WTC11 (cell line): ENCODE results near the gene SEMA5B. TPM values are rescaled to one million over a fixed set of nuclear protein-coding genes. Genes with fewer than 3 reads are reported as not detected.

Source experiments
- ATAC-seq: fragments of 200-7000 bp; cut with Tn5 transposase; 2 replicates; pipeline ENCODE4 v1.10.0; 2021; ENCODE audit warnings: mild to moderate bottlenecking, moderate library complexity
- CTCF ChIA-PET: fragments of 300-600 bp; sonication (Branson Sonifier 250); formaldehyde crosslinking; loops from one replicate; lab custom pipeline; 2021; ENCODE audit warnings: antibody characterized with exemption; lab: Charles Lee
- POLR2A ChIA-PET: fragments of 350-600 bp; sonication (Branson Sonifier 250); formaldehyde crosslinking; loops from one replicate; lab custom pipeline; 2021; ENCODE audit warnings: antibody characterized with exemption; lab: Charles Lee
- DNase-seq: peaks from one replicate; pipeline ENCODE4 v3.0.0; 2021; ENCODE audit warnings: low spot score
- H3K27ac Mint-ChIP-seq: 2 replicates; pipeline ENCODE4 v1.8.0; 2021; ENCODE audit warnings: mixed read lengths
- H3K27me3 Mint-ChIP-seq: 2 replicates; pipeline ENCODE4 v1.8.0; 2021; ENCODE audit warnings: low read depth, mild to moderate bottlenecking, moderate library complexity, mixed read lengths
- H3K36me3 Mint-ChIP-seq: 2 replicates; pipeline ENCODE4 v1.8.0; 2021; ENCODE audit warnings: mixed read lengths
- H3K4me1 Mint-ChIP-seq: 2 replicates; pipeline ENCODE4 v1.8.0; 2022; ENCODE audit warnings: mixed read lengths
- H3K4me3 Mint-ChIP-seq: 2 replicates; pipeline ENCODE4 v1.8.0; 2021; ENCODE audit warnings: mild to moderate bottlenecking, moderate library complexity, mixed read lengths
- H3K9me3 Mint-ChIP-seq: 2 replicates; pipeline ENCODE4 v1.8.0; 2021; ENCODE audit warnings: mixed read lengths
- CREM ChIP-seq: sonication (generic); formaldehyde crosslinking; IDR thresholded peaks from 2 replicates; pipeline ENCODE4 v1.8.1; 2022; ENCODE audit warnings: mild to moderate bottlenecking, missing genetic modification reagents, moderate library complexity
- ELF4 ChIP-seq: sonication (generic); formaldehyde crosslinking; IDR thresholded peaks from 2 replicates; pipeline ENCODE4 v1.8.1; 2022; ENCODE audit warnings: low read depth, mild to moderate bottlenecking, moderate library complexity, missing genetic modification reagents
- GRHL2 ChIP-seq: fragments of 250-450 bp; sonication (Bioruptor Pico); IDR thresholded peaks from 2 replicates; pipeline ENCODE4 v1.8.0; 2022; ENCODE audit warnings: mild to moderate bottlenecking, moderate library complexity; ENCODE audit not compliant: insufficient replicate concordance, severe bottlenecking
- MYBL2 ChIP-seq: sonication (generic); formaldehyde crosslinking; IDR thresholded peaks from 2 replicates; pipeline ENCODE4 v1.8.1; 2023; ENCODE audit warnings: mild to moderate bottlenecking, moderate library complexity, missing genetic modification reagents
- NFATC4 ChIP-seq: fragments of 250-450 bp; sonication (Bioruptor Pico); IDR thresholded peaks from 2 replicates; pipeline ENCODE4 v1.9.0; 2021; ENCODE audit warnings: mild to moderate bottlenecking
- NFYB ChIP-seq: sonication (generic); formaldehyde crosslinking; conservative IDR thresholded peaks from 2 replicates; pipeline ENCODE4 v1.8.0; 2022; ENCODE audit warnings: low read depth, missing genetic modification reagents
- NR3C1 ChIP-seq: sonication (generic); formaldehyde crosslinking; conservative IDR thresholded peaks from 2 replicates; pipeline ENCODE4 v1.8.1; 2023; ENCODE audit warnings: low read depth, mild to moderate bottlenecking, missing genetic modification reagents
- SMAD4 ChIP-seq: sonication (generic); formaldehyde crosslinking; IDR thresholded peaks from 2 replicates; pipeline ENCODE4 v1.8.0; 2022; ENCODE audit warnings: mild to moderate bottlenecking, missing genetic modification reagents
- TCF7 ChIP-seq: sonication (generic); formaldehyde crosslinking; IDR thresholded peaks from 2 replicates; pipeline ENCODE4 v1.8.0; 2022; ENCODE audit warnings: mild to moderate bottlenecking, low read depth, missing genetic modification reagents, moderate library complexity
- ZNF317 ChIP-seq: sonication (generic); formaldehyde crosslinking; IDR thresholded peaks from 2 replicates; pipeline ENCODE4 v1.8.1; 2023; ENCODE audit warnings: low read depth, mild to moderate bottlenecking, moderate library complexity, missing genetic modification reagents, borderline replicate concordance
- ZNF396 ChIP-seq: fragments of 250-450 bp; sonication (Bioruptor Pico); IDR thresholded peaks from 2 replicates; pipeline ENCODE4 v1.8.0; 2021; ENCODE audit warnings: mild to moderate bottlenecking, moderate library complexity, borderline replicate concordance
- ZNF423 ChIP-seq: fragments of 250-450 bp; sonication (Bioruptor Pico); IDR thresholded peaks from 2 replicates; pipeline ENCODE4 v2.1.2; 2022; ENCODE audit warnings: mild to moderate bottlenecking, moderate library complexity
- total RNA-seq: library from RNA; stranded (reverse); gene quantifications from 3 replicates; pipeline ENCODE4 v1.2.3, GENCODE V29; 2021
- TF ChIP-seq, protein P1 (sequence below): fragments of 250-450 bp; sonication (Bioruptor Pico); IDR thresholded peaks from 2 replicates; pipeline ENCODE4 v1.9.0; 2021; ENCODE audit warnings: mild to moderate bottlenecking, borderline replicate concordance
- TF ChIP-seq, protein P2 (sequence below): sonication (generic); formaldehyde crosslinking; IDR thresholded peaks from 2 replicates; pipeline ENCODE4 v1.8.1; 2022; ENCODE audit warnings: missing genetic modification reagents, borderline replicate concordance
- TF ChIP-seq, protein P3 (sequence below): sonication (generic); formaldehyde crosslinking; IDR thresholded peaks from 2 replicates; pipeline ENCODE4 v1.8.1; 2023; ENCODE audit warnings: mild to moderate bottlenecking, moderate library complexity, missing genetic modification reagents
- TF ChIP-seq, protein P4 (sequence below): sonication (generic); formaldehyde crosslinking; IDR thresholded peaks from 2 replicates; pipeline ENCODE4 v1.8.0; 2023; ENCODE audit warnings: mild to moderate bottlenecking, missing genetic modification reagents
- TF ChIP-seq, protein P5 (sequence below): sonication (generic); formaldehyde crosslinking; IDR thresholded peaks from 2 replicates; pipeline ENCODE4 v1.8.1; 2023; ENCODE audit warnings: mild to moderate bottlenecking, missing genetic modification reagents
- TF ChIP-seq, protein P6 (sequence below): sonication (generic); formaldehyde crosslinking; IDR thresholded peaks from 2 replicates; pipeline ENCODE4 v1.8.0; 2022; ENCODE audit warnings: mild to moderate bottlenecking, missing genetic modification reagents

The SEMA5B gene
- total RNA-seq, 1 experiment from 2014 or later = 20.7 TPM

DNA sequence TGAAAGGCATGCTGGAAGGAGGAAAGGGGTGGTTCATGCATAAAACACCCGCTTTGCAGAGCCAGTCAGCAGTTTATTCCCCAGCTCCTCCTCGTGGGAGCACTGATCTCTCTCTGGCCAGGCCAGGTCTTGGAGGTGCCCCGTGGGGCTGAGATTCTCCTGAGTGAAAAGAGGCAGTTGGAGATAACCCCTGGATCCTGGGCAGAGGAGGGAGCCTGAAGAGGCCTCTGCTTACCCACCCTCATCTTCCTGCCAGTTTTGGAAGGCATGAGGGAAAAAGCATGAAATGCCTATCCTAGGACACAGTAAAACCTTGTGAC lies 108.3 kb downstream of the SEMA5B start (continued):
- TF ChIP-seq NR3C1 (no peak), MYBL2 (no peak)
- TF ChIP-seq, protein P1, sequence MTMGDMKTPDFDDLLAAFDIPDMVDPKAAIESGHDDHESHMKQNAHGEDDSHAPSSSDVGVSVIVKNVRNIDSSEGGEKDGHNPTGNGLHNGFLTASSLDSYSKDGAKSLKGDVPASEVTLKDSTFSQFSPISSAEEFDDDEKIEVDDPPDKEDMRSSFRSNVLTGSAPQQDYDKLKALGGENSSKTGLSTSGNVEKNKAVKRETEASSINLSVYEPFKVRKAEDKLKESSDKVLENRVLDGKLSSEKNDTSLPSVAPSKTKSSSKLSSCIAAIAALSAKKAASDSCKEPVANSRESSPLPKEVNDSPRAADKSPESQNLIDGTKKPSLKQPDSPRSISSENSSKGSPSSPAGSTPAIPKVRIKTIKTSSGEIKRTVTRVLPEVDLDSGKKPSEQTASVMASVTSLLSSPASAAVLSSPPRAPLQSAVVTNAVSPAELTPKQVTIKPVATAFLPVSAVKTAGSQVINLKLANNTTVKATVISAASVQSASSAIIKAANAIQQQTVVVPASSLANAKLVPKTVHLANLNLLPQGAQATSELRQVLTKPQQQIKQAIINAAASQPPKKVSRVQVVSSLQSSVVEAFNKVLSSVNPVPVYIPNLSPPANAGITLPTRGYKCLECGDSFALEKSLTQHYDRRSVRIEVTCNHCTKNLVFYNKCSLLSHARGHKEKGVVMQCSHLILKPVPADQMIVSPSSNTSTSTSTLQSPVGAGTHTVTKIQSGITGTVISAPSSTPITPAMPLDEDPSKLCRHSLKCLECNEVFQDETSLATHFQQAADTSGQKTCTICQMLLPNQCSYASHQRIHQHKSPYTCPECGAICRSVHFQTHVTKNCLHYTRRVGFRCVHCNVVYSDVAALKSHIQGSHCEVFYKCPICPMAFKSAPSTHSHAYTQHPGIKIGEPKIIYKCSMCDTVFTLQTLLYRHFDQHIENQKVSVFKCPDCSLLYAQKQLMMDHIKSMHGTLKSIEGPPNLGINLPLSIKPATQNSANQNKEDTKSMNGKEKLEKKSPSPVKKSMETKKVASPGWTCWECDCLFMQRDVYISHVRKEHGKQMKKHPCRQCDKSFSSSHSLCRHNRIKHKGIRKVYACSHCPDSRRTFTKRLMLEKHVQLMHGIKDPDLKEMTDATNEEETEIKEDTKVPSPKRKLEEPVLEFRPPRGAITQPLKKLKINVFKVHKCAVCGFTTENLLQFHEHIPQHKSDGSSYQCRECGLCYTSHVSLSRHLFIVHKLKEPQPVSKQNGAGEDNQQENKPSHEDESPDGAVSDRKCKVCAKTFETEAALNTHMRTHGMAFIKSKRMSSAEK (CRISPR knock-in tag) = no peak

DNA sequence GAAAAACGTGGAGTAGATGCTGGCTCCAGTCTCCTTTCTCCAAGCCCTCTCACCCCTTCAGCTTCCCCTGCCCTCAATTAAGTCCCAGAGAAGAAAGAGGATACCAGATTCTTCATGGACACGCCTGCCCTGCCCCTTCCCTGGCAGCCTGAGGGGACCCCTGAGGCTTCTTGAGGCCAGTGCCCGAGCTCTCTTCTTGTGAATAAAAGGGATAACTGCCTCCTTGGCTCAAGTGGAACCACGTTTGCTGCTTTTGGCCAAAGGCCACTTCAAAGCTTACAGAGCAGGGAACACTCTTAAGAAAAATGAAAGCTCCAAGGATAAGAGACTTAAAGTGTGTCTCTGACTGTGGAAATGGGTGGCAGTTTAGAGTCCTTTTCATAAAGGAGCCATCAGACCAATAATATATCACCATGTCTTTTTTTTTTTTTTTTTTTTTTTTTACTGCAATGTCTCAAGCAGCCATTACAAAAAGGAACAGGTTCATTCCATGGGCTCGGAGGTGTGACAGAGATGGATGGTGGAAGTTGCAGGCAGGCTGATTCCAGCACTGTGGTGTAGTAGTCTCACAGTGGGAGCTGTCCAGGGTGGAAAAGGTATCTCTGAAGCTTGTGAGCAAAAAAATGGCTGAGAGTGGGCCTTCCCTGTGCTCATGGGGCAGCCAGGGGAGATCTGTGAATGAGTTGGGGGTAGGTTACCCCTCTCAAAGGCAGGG lies 108.8 kb downstream of the SEMA5B start:
- H3K9me3 Mint-ChIP-seq = no peaks in the 10 kb centered on the region
- DNase-seq (no peak), ATAC-seq (no peak)
- H3K27me3 Mint-ChIP-seq = peaks cover 12% of the 10 kb centered on the region
- ChIA-PET POLR2A (interaction anchor here (0.7 kb wide), 1 partner anchor 374 kb away, joined by 5 read pairs; no protein-coding TSS in a partner anchor), CTCF (interaction anchor here (1.2 kb wide), 1 partner anchor 103 kb away, joined by 5 read pairs; no protein-coding TSS in a partner anchor)
- H3K27ac Mint-ChIP-seq = no peak overlapping the region
- no peaks in the 10 kb centered on the region for H3K36me3 Mint-ChIP-seq
- TF ChIP-seq ZNF423 (no peak), ZNF396 (CRISPR knock-in tag) (no peak), ZNF317 (CRISPR knock-in tag) (no peak), CREM (CRISPR knock-in tag) (no peak)
- TF ChIP-seq, protein P2, sequence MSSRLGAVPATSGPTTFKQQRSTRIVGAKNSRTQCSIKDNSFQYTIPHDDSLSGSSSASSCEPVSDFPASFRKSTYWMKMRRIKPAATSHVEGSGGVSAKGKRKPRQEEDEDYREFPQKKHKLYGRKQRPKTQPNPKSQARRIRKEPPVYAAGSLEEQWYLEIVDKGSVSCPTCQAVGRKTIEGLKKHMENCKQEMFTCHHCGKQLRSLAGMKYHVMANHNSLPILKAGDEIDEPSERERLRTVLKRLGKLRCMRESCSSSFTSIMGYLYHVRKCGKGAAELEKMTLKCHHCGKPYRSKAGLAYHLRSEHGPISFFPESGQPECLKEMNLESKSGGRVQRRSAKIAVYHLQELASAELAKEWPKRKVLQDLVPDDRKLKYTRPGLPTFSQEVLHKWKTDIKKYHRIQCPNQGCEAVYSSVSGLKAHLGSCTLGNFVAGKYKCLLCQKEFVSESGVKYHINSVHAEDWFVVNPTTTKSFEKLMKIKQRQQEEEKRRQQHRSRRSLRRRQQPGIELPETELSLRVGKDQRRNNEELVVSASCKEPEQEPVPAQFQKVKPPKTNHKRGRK = no peak
- H3K4me3 Mint-ChIP-seq = no peak overlapping the region
- no peaks in the 10 kb centered on the region for H3K4me1 Mint-ChIP-seq

DNA sequence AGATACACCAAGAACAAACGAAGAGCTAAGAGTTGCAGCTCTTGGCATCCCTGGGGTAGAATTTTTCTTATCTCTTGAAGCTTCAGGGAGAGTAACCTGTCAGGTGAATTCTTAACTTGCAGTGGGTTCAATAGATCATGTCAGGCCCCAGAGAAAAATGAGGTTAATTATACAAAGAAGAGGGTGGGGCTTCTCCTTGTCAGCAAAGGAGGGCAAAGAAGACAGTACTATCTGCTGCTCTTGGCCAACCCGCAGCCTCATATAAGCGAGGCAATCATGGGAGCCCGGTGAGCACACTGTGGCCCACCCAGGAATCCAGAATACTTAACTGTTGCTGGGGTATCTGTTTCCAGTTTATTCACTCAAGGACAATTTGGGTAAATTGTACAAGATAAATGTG lies 110.2 kb downstream of the SEMA5B start:
- peaks cover 12% of the 10 kb centered on the region for H3K27me3 Mint-ChIP-seq
- no peaks in the 10 kb centered on the region for H3K4me1 Mint-ChIP-seq
- ATAC-seq = no peak
- H3K9me3 Mint-ChIP-seq = no peaks in the 10 kb centered on the region
- no peak for DNase-seq
- ChIA-PET POLR2A (interaction anchor here (0.6 kb wide), 1 partner anchor 111 kb away, joined by 3 read pairs; no protein-coding TSS in a partner anchor), CTCF (no interaction called here)
- no peaks in the 10 kb centered on the region for H3K36me3 Mint-ChIP-seq
- H3K4me3 Mint-ChIP-seq = no peak overlapping the region
- H3K27ac Mint-ChIP-seq = no peak overlapping the region
- TF ChIP-seq, protein P3, sequence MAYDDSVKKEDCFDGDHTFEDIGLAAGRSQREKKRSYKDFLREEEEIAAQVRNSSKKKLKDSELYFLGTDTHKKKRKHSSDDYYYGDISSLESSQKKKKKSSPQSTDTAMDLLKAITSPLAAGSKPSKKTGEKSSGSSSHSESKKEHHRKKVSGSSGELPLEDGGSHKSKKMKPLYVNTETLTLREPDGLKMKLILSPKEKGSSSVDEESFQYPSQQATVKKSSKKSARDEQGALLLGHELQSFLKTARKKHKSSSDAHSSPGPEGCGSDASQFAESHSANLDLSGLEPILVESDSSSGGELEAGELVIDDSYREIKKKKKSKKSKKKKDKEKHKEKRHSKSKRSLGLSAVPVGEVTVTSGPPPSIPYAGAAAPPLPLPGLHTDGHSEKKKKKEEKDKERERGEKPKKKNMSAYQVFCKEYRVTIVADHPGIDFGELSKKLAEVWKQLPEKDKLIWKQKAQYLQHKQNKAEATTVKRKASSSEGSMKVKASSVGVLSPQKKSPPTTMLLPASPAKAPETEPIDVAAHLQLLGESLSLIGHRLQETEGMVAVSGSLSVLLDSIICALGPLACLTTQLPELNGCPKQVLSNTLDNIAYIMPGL (CRISPR knock-in tag) = no peak
- TF ChIP-seq SMAD4 (CRISPR knock-in tag) (no peak), TCF7 (CRISPR knock-in tag) (no peak), CREM (CRISPR knock-in tag) (no peak), NFYB (CRISPR knock-in tag) (no peak), ELF4 (CRISPR knock-in tag) (no peak), NFATC4 (CRISPR knock-in tag) (no peak), GRHL2 (no peak)
- TF ChIP-seq, protein P4, sequence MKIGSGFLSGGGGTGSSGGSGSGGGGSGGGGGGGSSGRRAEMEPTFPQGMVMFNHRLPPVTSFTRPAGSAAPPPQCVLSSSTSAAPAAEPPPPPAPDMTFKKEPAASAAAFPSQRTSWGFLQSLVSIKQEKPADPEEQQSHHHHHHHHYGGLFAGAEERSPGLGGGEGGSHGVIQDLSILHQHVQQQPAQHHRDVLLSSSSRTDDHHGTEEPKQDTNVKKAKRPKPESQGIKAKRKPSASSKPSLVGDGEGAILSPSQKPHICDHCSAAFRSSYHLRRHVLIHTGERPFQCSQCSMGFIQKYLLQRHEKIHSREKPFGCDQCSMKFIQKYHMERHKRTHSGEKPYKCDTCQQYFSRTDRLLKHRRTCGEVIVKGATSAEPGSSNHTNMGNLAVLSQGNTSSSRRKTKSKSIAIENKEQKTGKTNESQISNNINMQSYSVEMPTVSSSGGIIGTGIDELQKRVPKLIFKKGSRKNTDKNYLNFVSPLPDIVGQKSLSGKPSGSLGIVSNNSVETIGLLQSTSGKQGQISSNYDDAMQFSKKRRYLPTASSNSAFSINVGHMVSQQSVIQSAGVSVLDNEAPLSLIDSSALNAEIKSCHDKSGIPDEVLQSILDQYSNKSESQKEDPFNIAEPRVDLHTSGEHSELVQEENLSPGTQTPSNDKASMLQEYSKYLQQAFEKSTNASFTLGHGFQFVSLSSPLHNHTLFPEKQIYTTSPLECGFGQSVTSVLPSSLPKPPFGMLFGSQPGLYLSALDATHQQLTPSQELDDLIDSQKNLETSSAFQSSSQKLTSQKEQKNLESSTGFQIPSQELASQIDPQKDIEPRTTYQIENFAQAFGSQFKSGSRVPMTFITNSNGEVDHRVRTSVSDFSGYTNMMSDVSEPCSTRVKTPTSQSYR (CRISPR knock-in tag) = no peak
- TF ChIP-seq, protein P5, sequence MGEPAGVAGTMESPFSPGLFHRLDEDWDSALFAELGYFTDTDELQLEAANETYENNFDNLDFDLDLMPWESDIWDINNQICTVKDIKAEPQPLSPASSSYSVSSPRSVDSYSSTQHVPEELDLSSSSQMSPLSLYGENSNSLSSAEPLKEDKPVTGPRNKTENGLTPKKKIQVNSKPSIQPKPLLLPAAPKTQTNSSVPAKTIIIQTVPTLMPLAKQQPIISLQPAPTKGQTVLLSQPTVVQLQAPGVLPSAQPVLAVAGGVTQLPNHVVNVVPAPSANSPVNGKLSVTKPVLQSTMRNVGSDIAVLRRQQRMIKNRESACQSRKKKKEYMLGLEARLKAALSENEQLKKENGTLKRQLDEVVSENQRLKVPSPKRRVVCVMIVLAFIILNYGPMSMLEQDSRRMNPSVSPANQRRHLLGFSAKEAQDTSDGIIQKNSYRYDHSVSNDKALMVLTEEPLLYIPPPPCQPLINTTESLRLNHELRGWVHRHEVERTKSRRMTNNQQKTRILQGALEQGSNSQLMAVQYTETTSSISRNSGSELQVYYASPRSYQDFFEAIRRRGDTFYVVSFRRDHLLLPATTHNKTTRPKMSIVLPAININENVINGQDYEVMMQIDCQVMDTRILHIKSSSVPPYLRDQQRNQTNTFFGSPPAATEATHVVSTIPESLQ = no peak
- TF ChIP-seq, protein P6, sequence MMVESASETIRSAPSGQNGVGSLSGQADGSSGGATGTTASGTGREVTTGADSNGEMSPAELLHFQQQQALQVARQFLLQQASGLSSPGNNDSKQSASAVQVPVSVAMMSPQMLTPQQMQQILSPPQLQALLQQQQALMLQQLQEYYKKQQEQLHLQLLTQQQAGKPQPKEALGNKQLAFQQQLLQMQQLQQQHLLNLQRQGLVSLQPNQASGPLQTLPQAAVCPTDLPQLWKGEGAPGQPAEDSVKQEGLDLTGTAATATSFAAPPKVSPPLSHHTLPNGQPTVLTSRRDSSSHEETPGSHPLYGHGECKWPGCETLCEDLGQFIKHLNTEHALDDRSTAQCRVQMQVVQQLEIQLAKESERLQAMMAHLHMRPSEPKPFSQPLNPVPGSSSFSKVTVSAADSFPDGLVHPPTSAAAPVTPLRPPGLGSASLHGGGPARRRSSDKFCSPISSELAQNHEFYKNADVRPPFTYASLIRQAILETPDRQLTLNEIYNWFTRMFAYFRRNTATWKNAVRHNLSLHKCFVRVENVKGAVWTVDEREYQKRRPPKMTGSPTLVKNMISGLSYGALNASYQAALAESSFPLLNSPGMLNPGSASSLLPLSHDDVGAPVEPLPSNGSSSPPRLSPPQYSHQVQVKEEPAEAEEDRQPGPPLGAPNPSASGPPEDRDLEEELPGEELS (CRISPR knock-in tag) = no peak
